Loucy (cell line): ENCODE measurements around the gene AFTPH.

ENCODE experiments used
- CTCF ChIP-seq: fragments of 200-600 bp; sonication (generic); conservative IDR thresholded peaks from 2 replicates; pipeline ENCODE4 v1.5.1; 2014; ENCODE audit warnings: mild to moderate bottlenecking, antibody characterized with exemption, low read length
- EZH2phosphoT487 ChIP-seq: fragments of 200-600 bp; IDR thresholded peaks from 2 replicates; pipeline ENCODE4 v1.6.1; 2018; ENCODE audit warnings: antibody characterized with exemption, mild to moderate bottlenecking, moderate library complexity, borderline replicate concordance

DNA sequence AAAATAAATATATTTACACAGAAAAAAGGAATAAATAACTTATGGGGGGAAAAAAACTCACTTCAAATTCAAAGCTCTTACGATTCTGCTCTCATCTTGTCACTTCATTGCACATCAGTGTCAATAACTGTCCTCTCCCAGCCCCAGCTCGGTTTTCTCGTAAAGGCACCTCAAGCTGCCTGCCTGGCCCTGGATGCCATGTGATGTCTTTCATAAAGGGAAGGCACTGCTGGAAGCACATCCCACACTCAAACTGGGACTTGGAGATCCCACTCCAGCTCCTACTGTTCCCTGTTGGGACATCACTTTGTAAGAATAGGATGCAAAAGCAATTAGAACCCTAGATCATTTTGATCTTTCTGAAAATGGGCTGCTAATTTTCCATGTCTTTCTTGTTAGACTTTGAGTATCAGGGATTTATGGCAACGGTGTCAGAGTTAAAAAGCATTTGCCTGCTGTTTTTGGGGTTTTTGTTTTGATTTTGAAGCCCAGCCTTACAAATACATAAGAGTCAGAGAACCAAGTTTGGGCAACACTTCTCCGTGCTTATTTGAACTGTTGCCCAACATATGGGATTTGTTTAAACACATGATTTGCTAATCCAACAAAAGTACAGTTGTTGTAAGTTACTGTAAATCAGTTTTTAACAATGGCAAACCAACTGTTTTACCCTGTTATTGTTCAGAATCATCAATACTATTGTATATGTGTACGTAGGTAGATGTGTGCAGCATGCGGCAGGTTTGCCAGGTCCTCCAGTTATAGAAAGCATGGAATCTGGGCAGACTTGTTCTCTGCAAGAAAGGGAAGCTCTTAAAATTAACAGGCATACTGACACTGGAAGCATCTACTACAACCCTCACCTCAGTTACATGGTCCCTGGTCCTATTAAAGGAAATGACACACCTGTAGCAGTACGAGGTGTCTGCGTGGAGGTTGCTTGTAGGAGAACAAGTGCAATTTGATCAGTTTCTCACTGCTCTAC, 109.0 kb downstream of the AFTPH start:
- TF ChIP-seq CTCF (no peak), EZH2phosphoT487 (no peak)
